Vagina (tissue), 2 donors: ENCODE data around the gene ZNF628. TPM values are rescaled to one million over a fixed set of nuclear protein-coding genes. Genes with fewer than 3 reads are reported as not detected.

Experiments used
- DNase-seq, 2 donors: peaks; one replicate each; pipeline ENCODE4 v3.0.0-alpha.2; 2017; ENCODE audit errors: extremely low spot score in 2 of 2
- H3K27ac ChIP-seq: fragments of 200-600 bp; sonication (generic); one replicate; pipeline ENCODE4 v1.5.1; 2019
- H3K27me3 ChIP-seq: fragments of 200-600 bp; sonication (generic); one replicate; pipeline ENCODE4 v1.5.1; 2019
- H3K36me3 ChIP-seq, 2 donors: fragments of 200-600 bp; sonication (generic); one replicate each; pipeline ENCODE4 v1.5.1; 2017 to 2019
- H3K4me1 ChIP-seq: fragments of 200-600 bp; sonication (generic); one replicate; pipeline ENCODE4 v1.5.1; 2019
- H3K4me3 ChIP-seq, 2 donors: fragments of 200-600 bp; sonication (generic); 1 replicate in 1 of 2; 2 replicates in 1 of 2; pipeline ENCODE4 v1.5.1; 2016 to 2019
- H3K9me3 ChIP-seq: fragments of 200-600 bp; sonication (generic); one replicate; pipeline ENCODE4 v1.5.1; 2019
- CTCF ChIP-seq, 3 experiments: fragments of 450-650 bp in 2 of 3; fragments of 200-600 bp in 1 of 3; sonication (generic) in 1 of 3; IDR thresholded peaks; one replicate each; pipeline ENCODE4 v1.5.1; 2017 to 2019; ENCODE audit warnings: antibody characterized with exemption in 3 of 3, mild to moderate bottlenecking in 2 of 3, moderate library complexity in 2 of 3
- POLR2A ChIP-seq, 2 donors: fragments of 450-650 bp; IDR thresholded peaks; one replicate each; pipeline ENCODE4 v1.6.1; 2017; ENCODE audit warnings: antibody characterized with exemption in 2 of 2, mild to moderate bottlenecking in 2 of 2, moderate library complexity in 2 of 2
- POLR2AphosphoS5 ChIP-seq, 2 donors: sonication (generic); formaldehyde crosslinking; IDR thresholded peaks; one replicate each; pipeline ENCODE4 v1.9.0; 2017; ENCODE audit warnings: antibody characterized with exemption in 2 of 2, mild to moderate bottlenecking in 2 of 2, low read depth in 1 of 2; ENCODE audit not compliant: insufficient read depth in 1 of 2
- intact Hi-C: fragments of 100-400 bp; cut with DNase I; formaldehyde crosslinking; loops from one replicate; pipeline ENCODE4 v1.15.1; 2023
- total RNA-seq: library from RNA; depleted of rRNA; stranded (reverse); fragments of >200 nt; gene quantifications from one replicate; pipeline ENCODE4 v1.2.3, GENCODE V29; 2016

ZNF628 gene
- total RNA-seq, 1 donor from 2014 or later, result 2.7 TPM

DNA sequence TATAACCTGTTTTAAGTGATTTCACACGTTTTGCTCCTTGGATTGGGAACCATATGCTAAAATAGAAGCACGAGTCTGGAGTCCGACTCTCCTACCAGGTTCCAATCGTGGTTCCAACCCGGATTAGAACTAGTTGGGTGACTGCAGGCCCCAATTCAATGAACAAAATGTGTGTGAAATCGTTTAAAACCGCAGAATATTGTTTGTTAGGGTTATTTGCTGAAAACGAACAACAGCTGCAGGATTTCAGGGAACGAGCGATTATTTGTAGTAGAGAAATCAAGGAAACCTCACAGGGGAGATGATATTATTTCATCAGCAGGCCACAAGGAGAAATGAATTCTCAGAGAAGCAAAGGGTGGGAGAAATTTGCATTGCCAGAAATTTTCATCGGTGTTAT, 28.6 kb downstream of the ZNF628 start:
- H3K27ac ChIP-seq, result no peak overlapping the region
- no peaks in the 10 kb centered on the region for H3K27me3 ChIP-seq
- peaks cover 10% of the 10 kb centered on the region for H3K4me1 ChIP-seq
- no peak overlapping the region for H3K4me3 ChIP-seq
- TF ChIP-seq CTCF (IDR thresholded peaks at IDR 0.05) (no peak), POLR2AphosphoS5 (IDR thresholded peaks at IDR 0.05; ENCODE audit: insufficient read depth in 1 of 2, low read depth in 1 of 2) (no peak), POLR2A (IDR thresholded peaks at IDR 0.05) (no peak)
- peaks cover 0 to 5% of the 10 kb centered on the region in 2 donors for H3K36me3 ChIP-seq
- intact Hi-C loops, result loop anchor here (5.0 to 10.0 kb wide), 3 partner anchors 38 to 360 kb away; partner anchors contain the start of gene TNNT1
- no peak for DNase-seq
- no peaks in the 10 kb centered on the region for H3K9me3 ChIP-seq

- TF ChIP-seq POLR2AphosphoS5 (IDR thresholded peaks at IDR 0.05; ENCODE audit: insufficient read depth in 1 of 2, low read depth in 1 of 2) (no peak), CTCF (IDR thresholded peaks at IDR 0.05) (no peak), POLR2A (IDR thresholded peaks at IDR 0.05) (no peak)
- peaks cover 10% of the 10 kb centered on the region for H3K4me1 ChIP-seq
- H3K27me3 ChIP-seq, result no peaks in the 10 kb centered on the region
- H3K27ac ChIP-seq, result no peak overlapping the region
- H3K4me3 ChIP-seq, result no peak overlapping the region
- no peak for DNase-seq
- no peaks in the 10 kb centered on the region for H3K36me3 ChIP-seq
- no peaks in the 10 kb centered on the region for H3K9me3 ChIP-seq
- intact Hi-C loops, result loop anchor here (10.0 kb wide), 2 partner anchors 203 to 363 kb away; partner anchors contain the start of gene TNNT1
These were observed 31.7 kb downstream of the ZNF628 start for GRCh38 chr19:55508120-55508519.

DNA sequence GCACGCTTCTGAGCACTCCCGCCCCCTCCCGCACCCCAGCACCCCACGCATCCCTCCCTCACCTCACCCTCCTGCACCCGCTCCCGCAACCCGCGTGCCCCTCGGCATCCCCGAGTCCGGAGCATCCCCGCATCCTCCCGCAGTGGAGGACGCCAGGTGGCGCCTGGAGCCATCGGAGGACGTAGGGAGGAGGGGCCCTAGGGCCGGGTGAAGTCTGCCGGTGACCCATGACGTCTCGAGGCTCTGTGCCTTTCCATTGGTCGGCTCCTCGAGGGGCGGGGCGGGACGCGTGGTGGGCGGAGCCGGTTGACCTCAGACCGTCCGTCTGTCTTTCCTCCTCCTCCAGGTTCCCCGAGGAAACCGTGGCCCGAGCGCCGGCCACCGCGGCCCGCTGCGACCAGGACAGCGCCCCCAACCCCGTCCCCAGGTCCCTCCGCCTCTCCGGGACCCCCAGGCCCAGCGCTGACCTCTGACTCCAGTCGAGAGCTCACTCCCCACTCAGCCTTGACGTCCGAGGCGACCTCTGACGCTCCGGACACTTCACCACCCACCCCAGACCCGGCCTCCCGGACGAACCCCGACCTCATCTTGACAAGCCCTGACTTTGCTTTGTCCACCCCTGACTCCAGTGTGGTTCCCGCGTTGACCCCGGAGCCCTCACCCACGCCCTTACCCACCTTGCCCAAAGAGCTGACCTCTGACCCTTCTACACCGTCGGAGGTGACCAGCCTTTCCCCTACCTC, 40.6 kb downstream of the ZNF628 start:
- peak; percentile 63 to 82 (median 79) for TF ChIP-seq CTCF (IDR thresholded peaks at IDR 0.05)
- no peak for TF ChIP-seq POLR2A (IDR thresholded peaks at IDR 0.05)
- peak; percentile 64 to 66 for TF ChIP-seq POLR2AphosphoS5 (IDR thresholded peaks at IDR 0.05; ENCODE audit: insufficient read depth in 1 of 2, low read depth in 1 of 2)
- intact Hi-C loops, result no loop called here
- Histone ChIP-seq H3K4me1 (peaks cover 17% of the 10 kb centered on the region), H3K36me3 (peaks cover 0 to 4% of the 10 kb centered on the region in 2 donors), H3K27ac (peak overlapping the region; percentile 85), H3K9me3 (no peaks in the 10 kb centered on the region), H3K27me3 (no peaks in the 10 kb centered on the region), H3K4me3 (peak overlapping the region; percentile 44 to 55)
- peak in 1 of 2 donors; percentile 94 for DNase-seq

DNA sequence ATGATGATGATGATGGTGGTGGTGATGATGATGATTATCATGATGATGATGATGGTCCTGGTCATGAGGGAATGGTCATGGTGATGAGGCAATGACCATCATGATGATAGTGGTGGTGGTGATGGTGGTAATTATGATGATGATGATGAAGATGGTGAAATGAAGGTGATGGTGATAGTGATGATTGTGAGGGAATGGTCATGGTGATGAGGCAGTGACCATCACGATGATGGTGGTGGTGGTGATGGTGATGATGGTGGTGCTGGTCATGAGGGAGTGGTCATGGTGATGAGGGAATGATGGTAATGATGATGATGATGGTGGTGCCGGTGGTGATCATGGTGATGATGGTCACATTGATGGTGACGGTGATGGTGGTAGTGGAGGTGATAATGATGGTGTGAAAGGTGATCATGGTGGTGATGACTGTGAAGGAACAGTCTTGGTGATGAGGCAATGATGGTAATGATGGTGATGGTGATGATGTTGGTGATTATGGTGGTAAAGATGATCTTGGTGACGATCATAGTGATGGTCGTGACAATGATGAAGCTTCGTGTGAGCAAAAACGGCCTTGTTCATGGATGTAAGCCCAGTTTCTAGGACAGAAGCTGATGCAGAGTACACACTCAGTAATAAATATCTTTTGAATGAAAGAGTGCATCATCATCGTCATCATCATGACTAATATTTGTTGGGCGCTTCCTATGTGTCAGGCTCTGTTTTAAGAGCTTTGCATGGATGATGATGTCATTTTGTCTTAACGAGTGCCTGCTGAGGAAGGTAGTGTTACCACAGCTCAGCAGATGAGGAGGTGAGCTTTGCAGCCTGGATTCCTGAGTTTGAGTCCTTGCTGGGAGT, 43.3 kb downstream of the ZNF628 start:
- Histone ChIP-seq H3K9me3 (no peaks in the 10 kb centered on the region), H3K27ac (no peak overlapping the region), H3K4me3 (no peak overlapping the region), H3K27me3 (no peaks in the 10 kb centered on the region), H3K4me1 (peaks cover 17% of the 10 kb centered on the region), H3K36me3 (peaks cover 0 to 3% of the 10 kb centered on the region in 2 donors)
- TF ChIP-seq POLR2A (IDR thresholded peaks at IDR 0.05) (no peak), CTCF (IDR thresholded peaks at IDR 0.05) (no peak), POLR2AphosphoS5 (IDR thresholded peaks at IDR 0.05; ENCODE audit: insufficient read depth in 1 of 2, low read depth in 1 of 2) (no peak)
- no peak for DNase-seq
- intact Hi-C loops, result no loop called here
